ENCODE data around the gene UGT1A10. TPM values are rescaled to one million over a fixed set of nuclear protein-coding genes. Genes with fewer than 3 reads are reported as not detected.

UGT1A10 gene
- total and polyA plus RNA-seq, 2 donors (not counting 3 experiments of a cell fraction or from before 2014, with no cell fraction given): not detected

GRCh38 chr2:233674314-233674713 lies 38.1 kb downstream of the UGT1A10 start:
- FAIRE-seq (no peak), DNase-seq (ENCODE audit: low read depth, low spot score) (no peak)
- H3K9me3 ChIP-seq (replicated peaks; ENCODE audit: control insufficient read depth, insufficient read depth, low read length): no peaks in the 10 kb centered on the region
- no peak overlapping the region for H2AFZ ChIP-seq (ENCODE audit: low read depth, low read length)
- H3K79me2 ChIP-seq (ENCODE audit: control insufficient read depth, insufficient read depth, low read length): no peaks in the 10 kb centered on the region
- dilution Hi-C loops (cut with MboI; ENCODE audit: extremely low pct_ligation_motif_present, low sequenced_read_pairs): no loop called here
- TF ChIP-seq GATA2 (IDR thresholded peaks at IDR 0.05; ENCODE audit: insufficient read depth, insufficient read length, low read depth, low read length) (no peak), POLR2AphosphoS5 (IDR thresholded peaks at IDR 0.05; ENCODE audit: insufficient read depth, low read depth, low read length) (no peak), FOS (IDR thresholded peaks at IDR 0.05; ENCODE audit: borderline replicate concordance, insufficient read depth, low read length) (no peak), EZH2 (IDR thresholded peaks at IDR 0.05; ENCODE audit: borderline replicate concordance, low read depth, low read length, severe bottlenecking) (no peak), POLR2A (IDR thresholded peaks at IDR 0.05; ENCODE audit: low read depth, low read length) (no peak), CTCF (IDR thresholded peaks at IDR 0.05; ENCODE audit: extremely low read depth in 1 of 2, insufficient read depth in 1 of 2, low read depth in 1 of 2, low read length in 2 of 2) (no peak), JUN (IDR thresholded peaks at IDR 0.05; ENCODE audit: borderline replicate concordance, insufficient read depth, insufficient read length, low read depth) (no peak), MYC (IDR thresholded peaks at IDR 0.05; ENCODE audit: low read depth, low read length) (no peak)
- TF ChIP-seq, protein P1, sequence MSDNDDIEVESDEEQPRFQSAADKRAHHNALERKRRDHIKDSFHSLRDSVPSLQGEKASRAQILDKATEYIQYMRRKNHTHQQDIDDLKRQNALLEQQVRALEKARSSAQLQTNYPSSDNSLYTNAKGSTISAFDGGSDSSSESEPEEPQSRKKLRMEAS (IDR thresholded peaks at IDR 0.05; ENCODE audit: insufficient read depth, insufficient read length): no peak
- POLR2A ChIA-PET: no interaction called here
- CTCF ChIA-PET: no interaction called here
- H3K4me3 ChIP-seq (replicated peaks in 1 of 3; ENCODE audit: insufficient read depth in 1 of 3, low read depth in 1 of 3, low read length in 3 of 3): no peak overlapping the region
- no TSS peak for BruUV-seq (replicated peaks)
- no peaks in the 10 kb centered on the region for H4K20me1 ChIP-seq (replicated peaks; ENCODE audit: control insufficient read depth, extremely low read depth, insufficient read depth, low read length)
- H3K4me2 ChIP-seq (ENCODE audit: insufficient read depth, low read length): no peak overlapping the region
- H3K9ac ChIP-seq (replicated peaks; ENCODE audit: extremely low read depth, insufficient read depth, low read length): no peak overlapping the region
- H3K27me3 ChIP-seq (ENCODE audit: control insufficient read depth in 2 of 2, insufficient read depth in 2 of 2, low read length in 2 of 2): no peaks in the 10 kb centered on the region
- H3K27ac ChIP-seq (ENCODE audit: insufficient read depth, low read depth, low read length): no peak overlapping the region
- no peaks in the 10 kb centered on the region for H3K9me1 ChIP-seq (replicated peaks; ENCODE audit: control insufficient read depth, extremely low read depth, insufficient read depth, low read length)
- no peaks in the 10 kb centered on the region for H3K36me3 ChIP-seq (ENCODE audit: control insufficient read depth in 2 of 2, extremely low read depth in 1 of 2, insufficient read depth in 2 of 2, low read length in 2 of 2)
- H3K4me1 ChIP-seq (ENCODE audit: control insufficient read depth, extremely low read depth, insufficient read depth, low read length): no peaks in the 10 kb centered on the region
- intact Hi-C loops (cut with micrococcal nuclease): no loop called here
